Parathyroid adenoma (tissue), 2 donors: ENCODE data around the gene MRPL49.
"Not testable (repeated sequence)": the region's sequence is repeated elsewhere in the genome, so short reads cannot be mapped to it uniquely, and the experiment has no call there.

Experiments
- H2AFZ ChIP-seq: fragments of 300-600 bp; sonication (generic); one replicate; pipeline ENCODE4 v1.7.0; 2017; ENCODE audit warnings: antibody characterized with exemption, mild to moderate bottlenecking
- H3K27ac ChIP-seq: fragments of 300-600 bp; sonication (generic); one replicate; pipeline ENCODE4 v1.7.0; 2017
- H3K27me3 ChIP-seq: fragments of 300-600 bp; sonication (generic); one replicate; pipeline ENCODE4 v1.7.0; 2017; ENCODE audit warnings: low read length; ENCODE audit not compliant: control insufficient read depth, insufficient read depth
- H3K36me3 ChIP-seq: fragments of 300-600 bp; sonication (generic); one replicate; pipeline ENCODE4 v1.7.0; 2017; ENCODE audit warnings: low read length; ENCODE audit not compliant: control insufficient read depth, insufficient read depth
- H3K4me1 ChIP-seq: fragments of 300-600 bp; sonication (generic); one replicate; pipeline ENCODE4 v1.7.0; 2017; ENCODE audit warnings: control low read depth
- H3K4me2 ChIP-seq: fragments of 300-600 bp; sonication (generic); one replicate; pipeline ENCODE4 v1.7.0; 2017; ENCODE audit warnings: low read length
- H3K4me3 ChIP-seq: fragments of 300-600 bp; sonication (generic); one replicate; pipeline ENCODE4 v1.7.0; 2017; ENCODE audit warnings: low read depth, low read length
- H3K79me2 ChIP-seq: fragments of 300-600 bp; sonication (generic); one replicate; pipeline ENCODE4 v1.7.0; 2017; ENCODE audit warnings: control low read depth
- H3K9ac ChIP-seq: fragments of 300-600 bp; sonication (generic); one replicate; pipeline ENCODE4 v1.7.0; 2017; ENCODE audit warnings: mild to moderate bottlenecking
- H3K9me3 ChIP-seq: fragments of 300-600 bp; sonication (generic); one replicate; pipeline ENCODE4 v1.7.0; 2017; ENCODE audit warnings: low read length; ENCODE audit not compliant: control insufficient read depth
- CTCF ChIP-seq: fragments of 300-600 bp; sonication (generic); IDR thresholded peaks from one replicate; pipeline ENCODE4 v1.7.0; 2017; ENCODE audit warnings: antibody characterized with exemption, mild to moderate bottlenecking
- donor health status: primary hyperparathyroidism.

MRPL49 gene

GRCh38 chr11:65116370-65117205, 5.5 kb upstream of the MRPL49 start:
- Histone ChIP-seq H3K4me2 (peak overlapping the region; percentile 79), H3K4me1 (peaks cover 8% of the 10 kb centered on the region), H3K9ac (peak overlapping the region; percentile 67), H3K27ac (peak overlapping the region; percentile 90), H3K27me3 (no peaks in the 10 kb centered on the region), H3K79me2 (peaks cover 9% of the 10 kb centered on the region), H2AFZ (peak overlapping the region; percentile 62), H3K4me3 (peak overlapping the region; percentile 75), H3K36me3 (no peaks in the 10 kb centered on the region), H3K9me3 (no peaks in the 10 kb centered on the region)
- TF ChIP-seq CTCF: no peak

GRCh38 chr11:65117206-65118096, 4.7 kb upstream of the MRPL49 start, which contains the start of gene ZNHIT2:
Gene ZNHIT2 (minus strand): TSS chr11:65117701. CDS start chr11:65117653, 48 bp downstream.
- peak within 1 kb of the TSS; percentile 67 for H3K9ac ChIP-seq
- H3K36me3 ChIP-seq: no peaks in the 10 kb centered on the region
- peaks cover 8% of the 10 kb centered on the region for H3K4me1 ChIP-seq
- peak within 1 kb of the TSS; percentile 62 for H2AFZ ChIP-seq
- H3K27ac ChIP-seq: peak within 1 kb of the TSS; percentile 90
- H3K9me3 ChIP-seq: no peaks in the 10 kb centered on the region
- peak within 1 kb of the TSS; percentile 79 for H3K4me2 ChIP-seq
- peaks cover 11% of the 10 kb centered on the region for H3K79me2 ChIP-seq
- H3K27me3 ChIP-seq: no peaks in the 10 kb centered on the region
- H3K4me3 ChIP-seq: peak within 1 kb of the TSS; percentile 75
- TF ChIP-seq CTCF: peak; percentile 89

- Histone ChIP-seq H3K4me3 (peak overlapping the region; percentile 75), H3K4me2 (no peak overlapping the region), H2AFZ (no peak overlapping the region), H3K27ac (peak overlapping the region; percentile 39), H3K27me3 (no peaks in the 10 kb centered on the region), H3K4me1 (peaks cover 8% of the 10 kb centered on the region), H3K9me3 (no peaks in the 10 kb centered on the region), H3K79me2 (peaks cover 11% of the 10 kb centered on the region), H3K36me3 (no peaks in the 10 kb centered on the region), H3K9ac (no peak overlapping the region)
- TF ChIP-seq CTCF: no peak
These were observed 3.9 kb upstream of the MRPL49 start for GRCh38 chr11:65118097-65118837.

GRCh38 chr11:65118891-65119669, 3.0 kb upstream of the MRPL49 start:
- not testable (repeated sequence) for H3K4me2 ChIP-seq, H3K9ac ChIP-seq, H3K36me3 ChIP-seq, H2AFZ ChIP-seq, H3K9me3 ChIP-seq, H3K4me1 ChIP-seq, H3K27me3 ChIP-seq, H3K4me3 ChIP-seq, H3K27ac ChIP-seq
- peaks cover 11% of the 10 kb centered on the region for H3K79me2 ChIP-seq
